DMS79 treated with DMSO at 0.1 percent for 48 hours (cell line): Measurements from ENCODE around the gene ZNG1A.
"Not testable (repeated sequence)": the region's sequence is repeated elsewhere in the genome, so short reads cannot be mapped to it uniquely, and the experiment has no call there.

ENCODE experiments used
- DNase-seq: peaks from one replicate; lab custom pipeline; 2025; lab: John Stamatoyannopoulos, UW

Gene ZNG1A

DNA sequence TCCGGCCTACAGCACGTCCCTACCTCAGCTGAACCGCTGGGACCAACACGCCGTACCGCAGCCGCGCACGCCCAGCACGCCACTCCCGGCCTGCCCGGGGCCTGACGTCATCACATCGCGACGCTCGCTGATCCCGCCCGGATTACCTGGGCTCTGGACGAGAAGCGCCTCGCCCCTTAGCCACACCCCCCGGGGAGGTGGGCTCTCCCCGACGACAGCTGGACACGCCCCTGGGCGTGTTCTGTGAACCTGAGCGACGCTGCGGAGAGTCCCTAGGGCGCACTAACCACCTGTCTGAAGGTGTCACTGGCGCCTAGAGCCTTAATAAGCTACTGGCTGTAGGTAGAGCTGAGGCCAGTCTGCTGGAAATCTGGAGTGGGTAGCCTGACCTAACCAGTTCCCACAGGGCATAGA lies at the start of gene ZNG1A:
Gene ZNG1A, minus strand, starts transcription at position 87 of the 414 bp plus-strand sequence. CDS start 87 bp downstream, outside the sequence.
- DNase-seq = not testable (repeated sequence)

- no peak for DNase-seq
These were observed 49.0 kb upstream of the ZNG1A start for GRCh38 chr9:227860-228259.

GRCh38 chr9:224582-225520 lies 46.0 kb upstream of the ZNG1A start:
- DNase-seq = no peak

- DNase-seq = no peak
These were observed 45.2 kb upstream of the ZNG1A start for GRCh38 chr9:224026-224425.

GRCh38 chr9:223152-223551 lies 44.3 kb upstream of the ZNG1A start:
- DNase-seq = no peak

GRCh38 chr9:221989-222776 lies 43.3 kb upstream of the ZNG1A start:
- DNase-seq = no peak

DNA sequence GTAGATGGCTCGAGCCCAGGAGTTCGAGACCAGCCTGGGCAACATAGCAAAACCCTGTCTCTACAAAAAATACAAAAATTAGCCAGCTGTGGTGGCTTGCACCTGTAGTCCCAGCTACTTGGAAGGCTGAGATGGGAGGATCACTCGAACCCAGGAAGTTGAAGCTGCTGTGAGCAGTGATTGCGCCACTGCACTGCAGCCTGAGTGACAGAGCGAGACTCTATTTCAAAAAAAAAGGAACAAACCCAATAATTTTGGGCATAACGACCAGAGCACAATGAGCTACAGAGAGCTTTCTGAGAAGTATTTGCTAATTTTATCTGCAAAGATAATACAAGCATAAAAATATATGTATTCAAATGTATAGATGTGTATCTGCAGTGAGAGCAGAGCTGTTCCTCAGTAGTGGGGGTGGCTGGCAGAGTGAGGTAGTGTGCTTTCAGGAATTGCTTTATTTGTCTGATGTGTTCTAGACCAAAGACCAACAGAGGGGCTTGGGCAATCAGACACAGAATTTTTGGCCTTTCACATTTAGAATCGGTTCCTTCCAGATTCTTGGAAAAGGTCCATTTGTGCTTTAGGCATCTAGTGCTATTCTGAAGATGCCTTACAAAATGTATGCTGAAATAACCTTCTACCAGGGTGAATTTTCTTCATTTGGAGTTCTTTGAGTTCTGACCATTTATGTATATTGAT lies 41.0 kb upstream of the ZNG1A start:
- DNase-seq = no peak

DNA sequence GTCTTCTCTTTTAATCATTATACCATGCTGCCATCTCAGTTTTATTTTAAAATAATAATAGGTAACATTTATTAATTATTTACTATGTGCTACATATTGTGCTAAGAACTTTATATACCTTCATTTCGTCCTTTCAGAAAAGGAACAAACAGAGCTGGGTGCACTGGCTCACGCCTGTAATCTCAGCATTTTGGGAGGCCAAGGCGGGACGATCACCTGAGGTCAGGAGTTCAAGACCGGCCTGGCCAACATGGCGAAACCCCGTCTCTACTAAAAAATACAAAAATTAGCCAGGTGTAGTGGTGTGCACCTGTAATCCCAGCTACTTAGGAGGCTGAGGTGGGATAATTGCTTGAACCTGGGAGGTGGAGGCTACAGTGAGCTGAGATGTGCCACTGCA lies 40.2 kb upstream of the ZNG1A start:
- DNase-seq = not testable (repeated sequence)

GRCh38 chr9:217950-218349 lies 39.1 kb upstream of the ZNG1A start:
- no peak for DNase-seq

DNA sequence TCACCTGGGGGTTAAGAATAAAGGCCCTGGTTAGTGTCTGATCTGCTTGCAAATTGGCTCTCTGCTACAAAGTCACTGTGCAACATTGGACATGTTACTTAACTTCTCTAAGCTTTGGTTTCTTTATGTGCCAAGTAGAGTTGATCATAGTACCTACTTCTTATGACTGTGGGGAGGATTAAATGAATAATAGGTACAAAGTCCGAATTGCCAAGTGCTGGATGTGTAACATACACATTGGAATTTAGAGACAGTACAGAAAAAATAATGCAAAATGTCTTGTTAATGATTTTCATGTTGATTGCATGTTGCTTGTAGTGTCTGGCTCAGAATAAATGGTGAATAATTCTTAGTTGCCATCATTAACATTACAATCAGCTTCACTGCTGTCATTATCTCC lies 38.0 kb upstream of the ZNG1A start:
- DNase-seq = no peak

GRCh38 chr9:215631-216155 lies 36.8 kb upstream of the ZNG1A start:
- no peak for DNase-seq

- no peak for DNase-seq
These were observed 36.0 kb upstream of the ZNG1A start, which contains the start of gene DOCK8 for GRCh38 chr9:214648-215493. Gene DOCK8 (plus strand): TSS chr9:214865. CDS start chr9:214977, 112 bp downstream.

GRCh38 chr9:214351-214647 lies 35.4 kb upstream of the ZNG1A start:
- DNase-seq = no peak

DNA sequence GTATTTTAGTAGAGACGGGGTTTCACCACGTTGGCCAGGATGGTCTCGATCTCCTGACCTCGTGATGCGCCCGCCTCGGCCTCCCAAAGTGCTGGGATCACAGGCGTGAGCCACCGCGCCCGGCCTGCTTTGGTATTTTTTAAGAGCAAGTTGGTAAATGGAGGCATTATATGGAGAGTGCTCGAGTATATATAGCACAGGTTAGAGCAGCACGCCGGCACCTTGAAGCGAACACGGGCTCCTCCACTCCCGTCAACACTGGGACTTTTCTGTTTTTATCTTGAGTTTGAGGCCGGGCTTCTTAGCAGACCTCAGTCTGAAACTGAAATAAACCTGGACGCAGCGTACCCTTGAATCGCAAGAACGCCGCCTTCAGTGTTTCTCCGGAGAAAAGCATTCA lies 35.0 kb upstream of the ZNG1A start:
- DNase-seq = not testable (repeated sequence)

DNA sequence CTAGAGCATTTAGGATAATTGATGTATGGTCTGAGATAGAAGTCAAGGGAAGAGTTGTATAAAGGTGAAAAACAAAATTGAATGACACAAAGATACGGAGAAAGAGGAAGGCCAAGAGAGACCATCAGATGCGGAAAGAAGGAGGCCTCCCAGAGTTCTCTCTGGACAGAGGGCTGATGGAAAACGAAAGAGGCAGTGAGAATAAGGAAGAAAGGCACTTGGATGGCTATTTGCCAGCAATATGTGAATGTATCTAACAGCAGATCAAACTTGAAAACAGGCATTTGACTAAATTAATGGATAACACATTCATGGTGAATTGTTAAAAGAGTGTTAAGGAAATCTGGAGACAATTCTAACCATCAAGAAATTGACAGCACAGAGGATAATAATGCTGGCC lies 33.4 kb upstream of the ZNG1A start:
- no peak for DNase-seq

GRCh38 chr9:211557-211956 lies 32.7 kb upstream of the ZNG1A start:
- no peak for DNase-seq

GRCh38 chr9:211036-211435 lies 32.2 kb upstream of the ZNG1A start:
- no peak for DNase-seq

DNA sequence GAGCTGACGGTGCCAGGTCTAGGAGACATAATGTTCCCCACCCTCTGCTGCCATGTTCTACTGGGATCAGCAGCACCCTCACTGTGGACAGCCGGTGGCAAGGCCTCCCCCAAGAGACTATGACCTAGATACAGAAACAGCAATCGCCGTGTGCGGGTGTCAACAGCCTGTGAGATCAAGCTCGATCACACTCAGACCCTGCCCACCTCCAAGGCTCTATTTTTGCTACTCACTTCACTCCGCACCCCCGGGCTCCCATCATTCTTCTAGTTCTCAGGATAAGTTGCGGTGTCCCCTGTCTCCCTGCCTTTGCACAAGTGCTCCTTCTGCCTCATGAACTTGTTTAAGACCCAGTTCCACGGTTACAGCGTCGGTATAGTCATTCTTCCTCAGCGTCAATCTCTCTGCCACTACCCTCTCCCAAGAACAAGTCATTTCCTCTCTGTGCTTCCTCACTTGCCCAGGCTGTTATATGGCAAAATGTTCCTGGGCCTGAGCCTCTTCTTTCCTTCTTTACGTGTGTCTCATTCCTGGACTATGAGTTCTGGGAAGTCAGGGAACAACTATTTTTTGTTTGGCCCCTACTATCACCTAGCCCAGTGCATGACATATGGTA lies 30.4 kb upstream of the ZNG1A start:
- DNase-seq = no peak

- DNase-seq = no peak
These were observed 27.6 kb upstream of the ZNG1A start for GRCh38 chr9:206481-206880.

DNA sequence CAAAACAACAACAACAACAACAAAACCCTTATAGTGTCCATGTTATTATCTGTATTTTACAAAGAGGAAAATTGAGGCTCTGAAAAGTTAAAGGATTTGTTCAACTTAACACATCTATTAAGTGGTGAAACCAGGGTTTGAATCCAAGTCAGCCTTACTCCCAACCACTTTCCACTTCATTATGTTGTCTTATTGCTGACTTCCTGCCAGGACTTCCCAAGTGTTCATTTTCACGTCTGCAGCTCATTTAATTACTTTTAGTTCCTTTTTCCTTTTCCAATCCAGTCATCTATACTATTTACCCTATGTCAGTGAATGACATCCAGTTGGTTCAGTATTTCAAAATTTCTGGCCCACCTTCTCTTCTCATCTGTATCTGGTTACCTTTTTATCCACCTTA lies 20.7 kb upstream of the ZNG1A start:
- DNase-seq = not testable (repeated sequence)
